ENCODE measurements around the gene LBP.

- TF ChIP-seq, protein P1, sequence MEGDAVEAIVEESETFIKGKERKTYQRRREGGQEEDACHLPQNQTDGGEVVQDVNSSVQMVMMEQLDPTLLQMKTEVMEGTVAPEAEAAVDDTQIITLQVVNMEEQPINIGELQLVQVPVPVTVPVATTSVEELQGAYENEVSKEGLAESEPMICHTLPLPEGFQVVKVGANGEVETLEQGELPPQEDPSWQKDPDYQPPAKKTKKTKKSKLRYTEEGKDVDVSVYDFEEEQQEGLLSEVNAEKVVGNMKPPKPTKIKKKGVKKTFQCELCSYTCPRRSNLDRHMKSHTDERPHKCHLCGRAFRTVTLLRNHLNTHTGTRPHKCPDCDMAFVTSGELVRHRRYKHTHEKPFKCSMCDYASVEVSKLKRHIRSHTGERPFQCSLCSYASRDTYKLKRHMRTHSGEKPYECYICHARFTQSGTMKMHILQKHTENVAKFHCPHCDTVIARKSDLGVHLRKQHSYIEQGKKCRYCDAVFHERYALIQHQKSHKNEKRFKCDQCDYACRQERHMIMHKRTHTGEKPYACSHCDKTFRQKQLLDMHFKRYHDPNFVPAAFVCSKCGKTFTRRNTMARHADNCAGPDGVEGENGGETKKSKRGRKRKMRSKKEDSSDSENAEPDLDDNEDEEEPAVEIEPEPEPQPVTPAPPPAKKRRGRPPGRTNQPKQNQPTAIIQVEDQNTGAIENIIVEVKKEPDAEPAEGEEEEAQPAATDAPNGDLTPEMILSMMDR (conservative IDR thresholded peaks at IDR 0.05 in 1 of 2, IDR thresholded peaks at IDR 0.05 in 1 of 2; ENCODE audit: low read depth in 1 of 2, low read length in 2 of 2): no peak
- TF ChIP-seq EZH2 (IDR thresholded peaks at IDR 0.05; ENCODE audit: low read length, missing control alignments): no peak
Measured at GRCh38 chr20:38325167-38325566, 21.1 kb upstream of the LBP start.

Data from fibroblast of lung (primary cell).